NCI-H446 treated with DMSO at 0.1 percent for 48 hours (cell line): Measurements from ENCODE around the gene FAM107A.

Experiments
- DNase-seq: peaks from one replicate; lab custom pipeline; 2025; lab: John Stamatoyannopoulos, UW

Gene FAM107A

GRCh38 chr3:58567251-58567515 lies 10.0 kb downstream of the FAM107A start:
- no peak for DNase-seq

- DNase-seq: no peak
These were observed 10.6 kb downstream of the FAM107A start for GRCh38 chr3:58566398-58567250.

- no peak for DNase-seq
These were observed 11.4 kb downstream of the FAM107A start for GRCh38 chr3:58565621-58566397.

- DNase-seq: no peak
These were observed 12.6 kb downstream of the FAM107A start for GRCh38 chr3:58564456-58565160.

- DNase-seq: no peak
These were observed 13.1 kb downstream of the FAM107A start for GRCh38 chr3:58564054-58564453.

- no peak for DNase-seq
These were observed 13.7 kb downstream of the FAM107A start for GRCh38 chr3:58563386-58564035.

GRCh38 chr3:58562498-58562897 lies 14.7 kb downstream of the FAM107A start:
- no peak for DNase-seq

- DNase-seq: no peak
These were observed 16.4 kb downstream of the FAM107A start for GRCh38 chr3:58560771-58561311.

- no peak for DNase-seq
These were observed 17.6 kb downstream of the FAM107A start for GRCh38 chr3:58559586-58559985.

GRCh38 chr3:58557491-58557890 lies 19.7 kb downstream of the FAM107A start:
- no peak for DNase-seq

- DNase-seq: no peak
These were observed 20.4 kb downstream of the FAM107A start for GRCh38 chr3:58556761-58557221.

- DNase-seq: no peak
These were observed 21.2 kb downstream of the FAM107A start for GRCh38 chr3:58556001-58556400.

GRCh38 chr3:58555203-58555602 lies 22.0 kb downstream of the FAM107A start:
- no peak for DNase-seq

GRCh38 chr3:58553003-58553402 lies 24.2 kb downstream of the FAM107A start:
- no peak for DNase-seq

- no peak for DNase-seq
These were observed 25.5 kb downstream of the FAM107A start for GRCh38 chr3:58551636-58552180.

GRCh38 chr3:58544541-58544940 lies 32.6 kb downstream of the FAM107A start:
- DNase-seq: no peak

- no peak for DNase-seq
These were observed 36.9 kb downstream of the FAM107A start for GRCh38 chr3:58540176-58540858.

- no peak for DNase-seq
These were observed 37.6 kb downstream of the FAM107A start for GRCh38 chr3:58539626-58540025.

GRCh38 chr3:58537412-58538301 lies 39.5 kb downstream of the FAM107A start:
- no peak for DNase-seq
